HG02759 (cell line): ENCODE results near the gene PIPOX.

Source experiments
- ATAC-seq: cut with Tn5 transposase; IDR thresholded peaks from one replicate; pipeline ENCODE4 v1.9.1; 2021; ENCODE audit warnings: mild to moderate bottlenecking, moderate library complexity; ENCODE audit not compliant: unreplicated experiment

PIPOX gene

GRCh38 chr17:29093090-29093871 lies 50.3 kb downstream of the PIPOX start:
- ATAC-seq = no peak

- no peak for ATAC-seq
These were observed 51.3 kb downstream of the PIPOX start for GRCh38 chr17:29094101-29094708.

DNA sequence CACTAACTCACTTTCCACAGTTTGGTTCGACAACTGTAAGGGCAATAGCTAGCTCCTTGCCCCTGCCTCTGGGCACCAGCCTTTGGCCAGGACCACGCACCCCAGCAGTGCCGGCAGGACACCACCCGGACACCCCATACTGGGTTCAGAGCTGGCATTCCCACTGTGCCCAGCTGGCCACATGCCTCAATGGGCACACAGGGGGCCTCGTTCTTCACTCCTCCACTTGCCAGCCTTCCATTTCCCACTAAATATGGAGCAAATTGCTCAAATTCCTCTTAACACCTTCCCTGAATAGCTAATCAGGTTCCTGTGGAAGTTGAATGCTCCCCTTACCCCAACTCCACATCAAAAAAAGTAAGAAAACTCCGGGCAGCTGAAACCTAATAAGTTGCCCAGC lies 52.5 kb downstream of the PIPOX start:
- ATAC-seq = no peak

GRCh38 chr17:29096094-29096493 lies 53.2 kb downstream of the PIPOX start:
- ATAC-seq = no peak

- no peak for ATAC-seq
These were observed 56.6 kb downstream of the PIPOX start for GRCh38 chr17:29099527-29099926.

GRCh38 chr17:29100296-29100695 lies 57.4 kb downstream of the PIPOX start:
- ATAC-seq = no peak

GRCh38 chr17:29102046-29102445 lies 59.1 kb downstream of the PIPOX start:
- ATAC-seq = no peak

GRCh38 chr17:29102741-29103181 lies 59.8 kb downstream of the PIPOX start:
- ATAC-seq = no peak

GRCh38 chr17:29103341-29103740 lies 60.4 kb downstream of the PIPOX start:
- ATAC-seq = no peak
